ENCODE measurements around the gene KCTD16.

KCTD16 gene

GRCh38 chr5:144170276-144171024, at the start of gene KCTD16, which contains the start of gene YIPF5:
TSS of gene KCTD16 (plus strand) at chr5:144170873.
TSS of gene YIPF5 (minus strand) at chr5:144170659. CDS start at chr5:144169955, 704 bp downstream.
- peak; percentile 97 for DNase-seq (ENCODE audit: extremely low spot score)
- TF ChIP-seq PKNOX1 (IDR thresholded peaks at IDR 0.05) (no peak), SUZ12 (IDR thresholded peaks at IDR 0.05) (no peak), HDGF (IDR thresholded peaks at IDR 0.05; ENCODE audit: borderline replicate concordance) (no peak), ELF4 (IDR thresholded peaks at IDR 0.05) (no peak), BHLHE40 (IDR thresholded peaks at IDR 0.05; ENCODE audit: borderline replicate concordance) (no peak), FOXM1 (IDR thresholded peaks at IDR 0.05; ENCODE audit: borderline replicate concordance) (no peak), FOXA1 (IDR thresholded peaks at IDR 0.05) (no peak), FOXK2 (IDR thresholded peaks at IDR 0.05) (no peak), ARNT (IDR thresholded peaks at IDR 0.05) (no peak), SP1 (IDR thresholded peaks at IDR 0.05) (no peak), NFRKB (IDR thresholded peaks at IDR 0.05) (no peak), LEF1 (IDR thresholded peaks at IDR 0.05; ENCODE audit: borderline replicate concordance) (no peak)
- CTCF ChIA-PET, result no interaction called here
- POLR2A ChIA-PET, result interaction anchor here (0.5 to 1.9 kb wide), 14 partner anchors 11 to 1160 kb away, joined by 3 to 17 read pairs (median 3); no protein-coding TSS in a partner anchor

DNA sequence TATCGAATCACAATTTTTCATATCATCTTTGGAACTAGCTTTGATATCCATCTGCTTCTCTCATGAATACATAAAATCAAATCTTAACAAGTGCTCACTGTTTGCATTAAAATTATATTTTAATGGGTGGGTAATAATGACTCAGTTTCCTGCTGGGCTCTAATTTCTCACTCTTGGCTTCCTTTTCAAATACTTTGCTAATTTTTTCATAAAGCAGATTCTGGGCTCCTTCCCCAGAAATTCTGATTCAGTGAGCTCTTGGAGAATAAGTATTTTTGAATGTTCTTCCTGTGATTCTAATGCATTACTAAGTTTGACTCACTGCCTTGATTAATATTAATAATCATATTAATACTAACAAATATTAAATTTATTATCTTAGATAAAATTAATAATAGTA, 49.1 kb upstream of the KCTD16 start:
- CTCF ChIA-PET, result interaction anchor here (1.1 kb wide), 1 partner anchor 94 kb away, joined by 3 read pairs; no protein-coding TSS in a partner anchor
- POLR2A ChIA-PET, result no interaction called here
- TF ChIP-seq ZNF384 (IDR thresholded peaks at IDR 0.05) (no peak), NFRKB (IDR thresholded peaks at IDR 0.05) (no peak), ARNT (IDR thresholded peaks at IDR 0.05) (no peak)
- DNase-seq (ENCODE audit: extremely low spot score), result no peak

- POLR2A ChIA-PET, result no interaction called here
- CTCF ChIA-PET, result interaction anchor here (1.1 kb wide), 1 partner anchor 95 kb away, joined by 3 read pairs; no protein-coding TSS in a partner anchor
- no peak for TF ChIP-seq SP1 (IDR thresholded peaks at IDR 0.05)
- no peak for TF ChIP-seq PKNOX1 (IDR thresholded peaks at IDR 0.05)
- no peak for TF ChIP-seq FOXM1 (IDR thresholded peaks at IDR 0.05; ENCODE audit: borderline replicate concordance)
- no peak for TF ChIP-seq FOXK2 (IDR thresholded peaks at IDR 0.05)
- no peak for TF ChIP-seq BHLHE40 (IDR thresholded peaks at IDR 0.05; ENCODE audit: borderline replicate concordance)
- TF ChIP-seq L3MBTL2 (conservative IDR thresholded peaks at IDR 0.05), result no peak
- no peak for TF ChIP-seq ZNF384 (IDR thresholded peaks at IDR 0.05)
- TF ChIP-seq CTBP1 (IDR thresholded peaks at IDR 0.05; ENCODE audit: borderline replicate concordance), result no peak
- no peak for TF ChIP-seq LEF1 (IDR thresholded peaks at IDR 0.05; ENCODE audit: borderline replicate concordance)
- TF ChIP-seq SUZ12 (IDR thresholded peaks at IDR 0.05), result no peak
- no peak for TF ChIP-seq ELF4 (IDR thresholded peaks at IDR 0.05)
- no peak for TF ChIP-seq HDGF (IDR thresholded peaks at IDR 0.05; ENCODE audit: borderline replicate concordance)
- TF ChIP-seq FOXA1 (IDR thresholded peaks at IDR 0.05), result no peak
- TF ChIP-seq ARNT (IDR thresholded peaks at IDR 0.05), result no peak
- TF ChIP-seq NFRKB (IDR thresholded peaks at IDR 0.05), result no peak
- TF ChIP-seq TARDBP (IDR thresholded peaks at IDR 0.05), result no peak
- no peak for DNase-seq (ENCODE audit: extremely low spot score)
These were observed 48.6 kb upstream of the KCTD16 start for GRCh38 chr5:144122081-144122480.

GRCh38 chr5:144122641-144123040, 48.0 kb upstream of the KCTD16 start:
- ChIA-PET CTCF (no interaction called here), POLR2A (no interaction called here)
- TF ChIP-seq ZNF384 (IDR thresholded peaks at IDR 0.05), result no peak
- no peak for TF ChIP-seq LEF1 (IDR thresholded peaks at IDR 0.05; ENCODE audit: borderline replicate concordance)
- no peak for TF ChIP-seq FOXA1 (IDR thresholded peaks at IDR 0.05)
- no peak for TF ChIP-seq SUZ12 (IDR thresholded peaks at IDR 0.05)
- no peak for TF ChIP-seq PKNOX1 (IDR thresholded peaks at IDR 0.05)
- TF ChIP-seq L3MBTL2 (conservative IDR thresholded peaks at IDR 0.05), result no peak
- TF ChIP-seq BHLHE40 (IDR thresholded peaks at IDR 0.05; ENCODE audit: borderline replicate concordance), result no peak
- no peak for TF ChIP-seq HDGF (IDR thresholded peaks at IDR 0.05; ENCODE audit: borderline replicate concordance)
- no peak for TF ChIP-seq NFRKB (IDR thresholded peaks at IDR 0.05)
- no peak for TF ChIP-seq ELF4 (IDR thresholded peaks at IDR 0.05)
- no peak for TF ChIP-seq FOXK2 (IDR thresholded peaks at IDR 0.05)
- TF ChIP-seq TARDBP (IDR thresholded peaks at IDR 0.05), result no peak
- no peak for TF ChIP-seq SP1 (IDR thresholded peaks at IDR 0.05)
- no peak for DNase-seq (ENCODE audit: extremely low spot score)

DNA sequence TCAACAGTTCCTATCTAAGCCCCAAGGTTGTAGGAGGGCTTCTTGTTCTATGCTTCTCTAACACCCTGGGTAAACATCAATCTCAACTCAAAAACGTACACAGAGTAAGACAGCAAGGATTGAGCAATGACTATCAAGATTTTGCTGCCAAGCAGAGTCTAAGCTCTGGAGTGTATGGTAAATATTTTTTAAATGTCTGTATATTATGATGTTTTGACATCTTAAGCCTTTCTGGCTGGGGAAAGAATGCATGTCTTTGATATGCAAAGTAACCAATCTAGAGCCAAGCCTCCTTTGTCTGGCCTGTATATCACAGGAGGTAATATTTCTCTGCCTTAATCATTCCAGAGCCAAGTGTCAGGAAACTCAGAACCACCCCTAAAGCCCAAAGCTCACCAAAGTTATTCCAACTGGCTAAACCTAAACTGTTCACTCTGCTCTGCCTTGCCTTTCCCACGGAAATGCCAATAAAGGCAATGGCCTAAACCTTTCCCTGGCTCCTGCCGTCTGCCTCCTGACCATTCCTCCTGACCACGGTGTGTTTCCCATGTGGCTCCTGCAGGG, 45.4 kb upstream of the KCTD16 start:
- POLR2A ChIA-PET, result no interaction called here
- no peak for DNase-seq (ENCODE audit: extremely low spot score)
- TF ChIP-seq ARNT (IDR thresholded peaks at IDR 0.05), result no peak
- TF ChIP-seq CTBP1 (IDR thresholded peaks at IDR 0.05; ENCODE audit: borderline replicate concordance), result no peak
- TF ChIP-seq FOXK2 (IDR thresholded peaks at IDR 0.05), result no peak
- no peak for TF ChIP-seq TARDBP (IDR thresholded peaks at IDR 0.05)
- no peak for TF ChIP-seq ELF4 (IDR thresholded peaks at IDR 0.05)
- TF ChIP-seq BHLHE40 (IDR thresholded peaks at IDR 0.05; ENCODE audit: borderline replicate concordance), result no peak
- TF ChIP-seq PKNOX1 (IDR thresholded peaks at IDR 0.05), result no peak
- no peak for TF ChIP-seq NFRKB (IDR thresholded peaks at IDR 0.05)
- no peak for TF ChIP-seq SP1 (IDR thresholded peaks at IDR 0.05)
- TF ChIP-seq LEF1 (IDR thresholded peaks at IDR 0.05; ENCODE audit: borderline replicate concordance), result no peak
- no peak for TF ChIP-seq ZNF384 (IDR thresholded peaks at IDR 0.05)
- no peak for TF ChIP-seq FOXA1 (IDR thresholded peaks at IDR 0.05)
- no peak for TF ChIP-seq L3MBTL2 (conservative IDR thresholded peaks at IDR 0.05)
- no peak for TF ChIP-seq SUZ12 (IDR thresholded peaks at IDR 0.05)
- CTCF ChIA-PET, result no interaction called here
